HG02610 (cell line): ENCODE measurements around the gene EYA3.

Experiments used
- ATAC-seq: cut with Tn5 transposase; IDR thresholded peaks from one replicate; pipeline ENCODE4 v1.9.1; 2021; ENCODE audit warnings: mild to moderate bottlenecking, moderate library complexity; ENCODE audit not compliant: unreplicated experiment

The EYA3 gene

DNA sequence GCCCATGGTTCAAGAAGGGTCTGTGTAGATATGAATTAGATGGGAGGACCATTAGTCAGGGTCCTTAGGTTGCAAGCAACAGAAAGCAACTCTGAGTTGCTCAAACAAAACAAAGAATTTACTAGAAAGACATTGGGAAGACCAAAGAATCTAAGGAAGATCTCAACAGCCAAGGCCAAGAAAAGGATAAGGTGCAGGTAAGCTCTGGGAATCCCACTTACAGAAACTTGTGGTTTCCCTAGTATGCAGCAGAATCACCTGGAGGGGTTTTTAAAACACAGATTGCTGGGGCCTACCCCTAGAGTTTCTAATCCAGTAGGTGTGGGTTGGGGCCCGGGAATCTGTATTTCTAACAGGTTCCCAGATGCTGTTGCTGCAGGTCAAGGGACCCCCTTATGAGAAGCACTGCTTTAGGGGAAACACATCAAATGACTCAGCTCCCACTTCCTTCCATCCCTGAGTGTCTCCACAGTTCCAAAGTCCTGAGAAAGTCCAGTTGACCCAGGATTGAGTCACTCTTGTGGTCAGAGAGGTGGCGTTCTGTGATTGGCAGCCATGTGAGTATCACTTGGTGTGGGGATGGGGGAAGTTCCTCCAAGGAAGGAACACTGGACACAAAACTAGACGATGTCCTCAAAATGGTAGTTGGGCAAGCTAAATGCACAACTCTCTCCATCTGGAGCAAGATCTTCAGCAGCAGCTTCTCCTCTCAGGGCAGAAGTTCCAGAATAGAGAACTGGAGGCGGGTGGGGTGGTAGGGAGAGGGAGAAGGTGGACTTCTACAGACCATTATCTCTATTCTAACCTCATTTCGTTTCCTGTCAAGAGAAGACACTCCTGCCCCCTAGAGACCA, 24.2 kb upstream of the EYA3 start:
- ATAC-seq = no peak

DNA sequence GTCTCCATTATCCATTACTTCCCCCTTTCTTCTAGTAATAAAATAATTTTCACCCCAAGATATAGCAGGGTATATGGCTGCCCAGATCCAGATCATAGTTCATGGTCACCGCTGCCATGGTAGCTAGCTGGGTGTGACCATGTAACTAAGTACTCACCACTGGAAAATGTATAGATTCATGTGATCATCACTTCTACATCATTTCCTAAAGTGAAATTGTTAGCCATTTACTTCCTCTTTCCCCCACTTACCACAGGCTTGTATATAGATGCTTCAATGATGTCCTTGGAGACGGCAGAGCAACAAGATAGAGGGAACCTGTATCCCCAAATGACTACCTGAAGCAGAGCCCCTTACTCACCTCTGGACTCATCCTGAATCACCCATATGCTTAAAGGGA, 22.7 kb upstream of the EYA3 start:
- no peak for ATAC-seq

DNA sequence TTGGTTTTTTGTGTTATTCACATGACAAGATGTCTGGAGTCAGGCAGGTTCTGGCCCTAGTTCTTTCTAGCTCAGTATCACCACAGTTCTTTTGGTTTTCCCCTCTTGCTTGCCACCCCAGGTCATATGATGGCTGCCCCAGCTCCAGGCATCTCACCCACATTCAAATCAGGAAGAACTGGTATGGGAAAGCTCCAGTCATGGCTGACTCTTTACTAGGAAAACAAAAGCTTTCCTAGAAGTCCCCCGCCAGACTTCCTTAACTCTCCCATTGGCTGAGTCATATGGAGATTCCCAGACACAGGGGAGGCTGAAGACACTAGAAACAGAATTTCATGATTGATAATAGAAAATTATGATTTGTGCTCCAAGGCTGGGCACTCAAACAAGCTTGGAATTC, 22.1 kb upstream of the EYA3 start:
- ATAC-seq = no peak

- no peak for ATAC-seq
These were observed 21.2 kb upstream of the EYA3 start for GRCh38 chr1:28109639-28110038.

GRCh38 chr1:28108001-28108400, 19.6 kb upstream of the EYA3 start:
- ATAC-seq = no peak

DNA sequence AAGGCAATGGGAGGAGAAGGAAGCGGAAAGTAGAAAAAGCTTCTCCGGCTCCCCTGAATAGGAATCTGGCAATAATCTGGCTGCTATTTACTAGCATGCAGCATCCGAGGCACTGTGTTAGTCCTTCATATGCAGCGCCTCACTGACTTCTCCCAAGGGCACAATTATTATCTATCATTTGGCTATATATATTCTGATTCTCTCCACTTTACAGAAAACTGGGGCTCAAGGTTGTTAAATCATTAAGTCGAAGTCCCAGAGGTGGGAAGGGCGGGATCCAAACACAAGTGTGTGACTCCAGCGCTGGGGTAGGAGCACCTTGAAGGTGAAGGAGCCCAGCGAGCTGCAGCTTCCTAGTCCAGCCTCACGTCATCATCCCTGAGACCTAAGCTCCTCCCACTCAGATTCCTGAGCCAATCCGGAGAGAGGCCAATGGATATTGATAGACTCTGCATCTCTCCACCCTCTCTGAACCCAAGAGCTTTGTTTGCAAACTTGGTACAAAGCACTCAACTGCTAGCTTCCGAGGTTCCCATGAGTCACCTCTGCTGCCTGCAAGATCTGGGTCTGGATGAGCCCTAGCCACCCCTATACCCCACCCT, 16.6 kb upstream of the EYA3 start:
- no peak for ATAC-seq

DNA sequence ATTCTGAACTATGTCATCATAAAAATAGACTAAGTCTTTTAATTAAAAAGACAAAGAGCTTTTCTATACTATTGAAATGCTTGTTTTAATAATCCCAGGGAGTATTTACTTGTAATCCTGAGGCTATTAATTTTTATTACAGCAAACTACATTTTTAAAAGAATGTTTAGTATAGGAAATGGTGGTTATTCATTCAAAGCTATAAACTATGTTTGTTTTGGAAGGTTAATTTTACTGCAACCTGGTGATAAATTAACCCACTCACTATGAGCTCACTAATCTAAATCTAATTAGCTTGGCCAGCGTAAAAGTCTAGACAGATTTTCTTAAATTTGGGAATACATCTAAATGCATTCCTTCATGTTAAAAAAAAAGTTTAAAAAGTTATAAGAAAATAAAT, 13.8 kb upstream of the EYA3 start:
- no peak for ATAC-seq

GRCh38 chr1:28099050-28099769, 10.8 kb upstream of the EYA3 start:
- no peak for ATAC-seq

DNA sequence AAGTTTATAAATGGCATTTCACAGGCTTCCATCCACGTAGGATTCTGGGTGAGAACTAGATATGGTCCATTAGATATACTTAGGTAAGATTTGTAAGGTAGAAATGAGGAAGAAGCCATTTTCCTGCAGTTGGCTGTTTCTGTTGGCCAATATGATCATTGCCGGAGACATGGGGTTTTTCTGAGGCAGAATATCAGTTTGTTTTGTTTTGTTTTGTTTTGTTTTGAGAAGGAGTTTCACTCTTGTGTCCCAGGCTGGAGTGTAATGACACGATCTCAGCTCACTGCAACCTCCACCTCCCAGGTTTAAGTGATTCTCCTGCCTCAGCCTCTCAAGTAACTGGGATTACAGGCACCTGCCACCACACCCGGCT, 8.7 kb upstream of the EYA3 start:
- no peak for ATAC-seq

GRCh38 chr1:28096210-28097099, 8.0 kb upstream of the EYA3 start:
- ATAC-seq = no peak

DNA sequence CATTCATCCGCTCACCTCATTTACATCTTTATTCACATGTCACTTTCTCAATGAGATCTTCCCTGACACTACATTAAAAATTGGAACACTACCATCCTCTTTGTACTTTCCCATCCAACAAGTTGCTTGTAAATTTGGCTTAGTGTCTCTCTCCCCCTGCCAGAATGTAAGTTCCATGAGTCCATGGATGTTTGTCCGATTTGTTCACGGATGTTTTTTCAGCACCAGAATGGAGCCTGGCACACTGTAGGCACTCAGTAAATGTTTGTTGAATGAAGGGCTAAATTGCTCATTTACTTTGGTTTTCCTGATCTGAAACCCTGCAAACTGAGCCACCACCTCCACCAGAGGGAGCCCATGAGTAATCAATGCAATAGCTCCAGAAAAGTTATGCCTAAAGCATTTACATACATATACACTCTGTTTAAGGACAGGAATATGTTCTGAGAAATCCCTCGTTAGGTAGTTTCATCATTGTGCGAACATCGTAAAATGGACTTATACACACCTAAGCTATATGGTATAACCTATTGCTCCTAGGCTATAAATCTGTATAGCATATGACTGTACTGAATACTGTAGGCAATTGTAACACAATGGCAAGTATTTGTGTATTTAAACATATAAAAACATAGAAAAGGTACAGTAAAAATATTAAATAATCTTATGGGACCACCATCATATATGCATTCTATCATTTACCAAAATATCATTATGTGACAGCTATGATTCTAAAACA, 2.8 kb upstream of the EYA3 start:
- no peak for ATAC-seq

- ATAC-seq = no peak
These were observed 719 bp downstream of the EYA3 start for GRCh38 chr1:28087614-28088167.

DNA sequence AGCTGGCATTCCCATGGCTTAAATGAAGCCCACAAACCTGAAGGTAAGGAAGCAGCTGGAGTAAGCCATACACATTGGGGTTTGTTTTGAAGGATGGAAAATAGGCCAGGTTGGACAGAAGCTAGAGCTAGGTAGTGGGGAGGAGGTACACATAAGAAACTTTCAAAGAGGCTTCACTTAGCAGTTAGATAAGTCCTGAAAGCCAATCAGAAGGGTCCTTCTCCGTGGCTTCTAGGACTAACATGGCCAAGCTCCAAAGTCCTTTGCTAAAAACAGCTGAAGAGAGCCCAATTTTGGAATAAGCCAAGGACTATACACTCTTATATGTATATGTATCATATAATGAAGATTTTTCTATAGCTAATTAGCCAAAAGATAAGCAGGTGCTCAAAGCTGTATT, 1.8 kb downstream of the EYA3 start:
- ATAC-seq = no peak

DNA sequence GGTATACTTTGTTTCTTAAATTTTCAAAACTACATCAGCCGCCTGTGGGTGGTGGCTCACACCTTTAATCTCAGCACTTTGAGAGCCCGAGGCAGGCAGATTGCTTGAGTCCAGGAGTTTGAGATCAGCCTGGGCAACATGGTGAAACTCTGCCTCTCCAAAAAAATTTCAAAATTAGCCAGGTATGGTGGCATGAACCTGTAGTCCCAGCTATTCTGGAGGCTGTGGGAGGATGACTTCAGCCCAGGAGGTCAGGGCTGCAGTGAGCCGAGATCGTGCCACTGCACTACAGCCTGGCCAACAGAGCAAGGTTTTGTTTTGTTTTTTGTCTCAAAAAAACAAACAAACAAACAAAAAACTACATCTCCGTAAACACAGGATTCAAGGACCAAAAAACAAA, 3.3 kb downstream of the EYA3 start:
- ATAC-seq = no peak

DNA sequence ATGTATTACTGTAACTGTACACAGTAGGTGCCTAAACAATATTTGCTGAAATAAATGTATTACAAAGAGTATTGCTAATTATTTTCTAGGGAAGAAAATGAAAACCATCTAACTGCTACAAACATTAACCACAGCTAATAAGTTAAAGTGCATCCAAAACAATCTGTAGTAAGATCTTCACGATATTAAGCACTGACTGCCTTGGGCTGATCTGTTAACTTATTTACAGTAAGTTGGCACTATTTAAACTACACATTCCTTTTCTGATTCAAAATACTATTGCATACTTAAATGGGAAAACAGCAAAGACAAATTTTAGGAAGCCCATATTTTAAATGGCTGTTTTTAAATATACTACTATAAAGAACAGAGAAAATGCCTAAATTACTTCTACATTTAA, 4.5 kb downstream of the EYA3 start:
- no peak for ATAC-seq

- no peak for ATAC-seq
These were observed 9.5 kb downstream of the EYA3 start for GRCh38 chr1:28078680-28079626.

- no peak for ATAC-seq
These were observed 10.1 kb downstream of the EYA3 start for GRCh38 chr1:28078262-28078661.

GRCh38 chr1:28074892-28075511, 13.4 kb downstream of the EYA3 start:
- no peak for ATAC-seq

DNA sequence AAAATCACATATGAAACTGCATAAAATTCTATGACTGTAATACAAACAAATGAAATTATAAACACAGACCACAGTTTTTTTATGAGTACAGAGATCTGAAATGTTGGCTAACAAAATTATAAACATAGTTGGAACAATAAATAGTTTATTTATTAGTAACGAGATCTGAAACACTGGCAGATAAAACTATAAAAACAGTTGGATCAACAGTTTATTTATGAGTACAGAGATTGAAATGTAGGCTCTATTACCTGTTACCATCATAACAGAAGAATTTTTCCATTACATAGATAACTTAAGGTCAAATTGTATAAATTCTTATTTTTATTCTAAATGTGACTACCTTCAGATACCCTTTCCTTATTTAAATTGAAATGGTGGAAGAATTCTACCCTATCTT, 14.5 kb downstream of the EYA3 start:
- ATAC-seq = no peak
